NCI-H2196 (cell line): Measurements from ENCODE around the gene LCA5L.
"Not testable (repeated sequence)": the region's sequence is repeated elsewhere in the genome, so short reads cannot be mapped to it uniquely, and the experiment has no call there.

Experiments
- DNase-seq: peaks from one replicate; lab custom pipeline; 2025; ENCODE audit not compliant: unreplicated experiment; lab: John Stamatoyannopoulos, UW

The LCA5L gene

DNA sequence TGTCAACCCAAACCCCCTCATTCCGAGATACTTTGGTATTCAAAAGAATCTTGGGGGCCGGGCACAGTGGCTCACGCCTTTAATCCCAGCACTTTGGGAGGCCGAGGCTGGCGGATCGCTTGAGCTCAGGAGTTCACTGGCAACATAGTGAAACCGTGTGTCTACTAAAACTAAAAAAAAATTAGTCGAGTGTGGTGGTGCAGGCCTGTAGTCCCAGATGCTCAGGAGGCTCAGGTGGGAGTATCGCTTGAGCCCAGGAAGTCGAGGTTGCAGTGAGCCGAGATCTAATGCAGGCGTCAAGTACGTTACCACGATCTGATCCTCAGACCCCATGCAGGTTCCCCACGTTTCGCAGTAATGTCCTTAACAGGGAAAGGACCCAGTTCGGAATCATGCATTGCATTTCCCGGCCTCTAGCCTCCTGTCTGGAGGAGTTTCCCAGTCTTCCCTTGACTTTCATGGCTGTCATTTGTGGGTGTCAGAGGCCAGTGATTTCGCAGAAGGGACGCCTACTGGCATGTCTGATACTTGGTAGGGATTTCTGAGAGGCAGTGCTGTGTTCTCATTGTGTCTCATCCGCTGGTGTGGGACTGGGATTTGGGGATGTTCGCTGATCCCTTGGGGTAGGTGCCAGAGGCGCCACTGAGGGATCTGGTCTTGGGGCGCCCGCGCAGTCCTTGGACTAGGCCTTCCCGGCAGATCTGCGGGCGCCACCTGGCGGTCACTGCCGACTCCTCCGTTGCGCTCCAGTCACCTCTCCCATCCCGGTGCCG, 57.4 kb downstream of the LCA5L start:
- DNase-seq, result peak; percentile 75

DNA sequence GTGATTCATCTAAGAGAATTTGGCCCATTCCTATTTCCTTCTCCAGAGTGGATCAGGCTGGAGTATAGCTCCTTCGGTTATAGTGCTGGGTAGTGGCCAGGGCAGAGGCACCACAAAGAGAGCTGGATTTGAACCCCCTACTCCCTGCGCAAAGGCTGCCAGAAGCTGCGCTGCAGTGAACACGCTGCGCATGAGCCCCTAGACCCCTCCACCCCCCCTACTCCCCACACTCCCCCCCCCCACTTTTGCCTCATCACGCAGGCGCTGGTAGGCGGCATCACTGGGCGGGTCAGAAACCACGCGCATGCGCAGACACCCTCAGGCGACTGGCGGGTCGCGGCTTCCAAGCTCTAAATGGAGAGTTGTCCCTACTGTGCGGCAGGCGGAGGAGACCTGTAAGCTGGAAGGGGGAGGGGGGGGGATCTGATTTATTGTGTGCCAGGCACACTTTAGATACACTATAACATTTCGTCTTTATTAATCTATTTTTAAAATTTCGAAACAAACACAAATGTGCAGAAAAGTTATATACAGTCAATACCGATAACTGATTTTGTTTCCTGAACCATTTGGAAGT, 58.0 kb downstream of the LCA5L start:
- peak; percentile 76 for DNase-seq

DNA sequence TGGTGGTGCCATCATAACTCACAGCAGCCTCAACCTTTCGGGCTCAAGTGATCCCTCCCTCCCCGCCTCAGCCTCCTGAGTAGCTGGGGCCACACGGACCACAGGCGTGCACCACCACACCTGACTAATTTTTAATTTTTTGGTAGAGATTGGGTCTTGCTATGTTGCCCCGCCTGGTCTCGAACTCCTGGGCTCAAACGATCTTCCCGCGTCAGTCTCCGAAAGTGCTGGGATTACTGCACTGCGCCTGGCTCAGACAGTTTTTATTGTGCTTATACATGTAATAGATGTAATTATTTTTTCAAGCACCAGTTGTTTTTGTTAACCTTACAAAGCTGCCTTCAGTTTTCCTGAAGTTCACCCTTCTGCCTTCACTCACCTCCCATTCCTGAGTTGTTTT, 58.7 kb downstream of the LCA5L start:
- DNase-seq, result no peak

DNA sequence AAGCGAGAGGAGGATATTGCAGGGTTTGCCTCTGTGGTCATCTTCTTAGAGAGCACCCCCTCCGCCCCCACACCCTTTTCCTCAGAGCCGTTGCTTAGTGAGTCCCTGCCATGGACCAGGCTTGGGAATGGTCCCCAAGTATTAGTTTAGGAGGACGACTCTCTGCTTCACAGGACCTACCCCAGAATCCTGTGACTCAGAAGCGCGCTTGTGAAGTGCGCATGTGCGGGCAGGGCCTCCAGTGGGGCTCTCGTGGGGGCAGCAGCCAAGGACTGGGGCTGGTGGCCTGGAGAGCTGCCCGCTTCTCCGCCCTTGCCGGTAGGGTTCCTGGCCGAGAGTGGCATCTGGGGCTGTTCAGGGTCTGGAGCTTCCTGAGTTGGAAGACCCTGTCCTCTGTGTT, 59.4 kb downstream of the LCA5L start:
- DNase-seq, result no peak

GRCh38 chr21:39385299-39386145, 60.1 kb downstream of the LCA5L start:
- no peak for DNase-seq

- no peak for DNase-seq
Measured at GRCh38 chr21:39384674-39385298, 60.8 kb downstream of the LCA5L start.

DNA sequence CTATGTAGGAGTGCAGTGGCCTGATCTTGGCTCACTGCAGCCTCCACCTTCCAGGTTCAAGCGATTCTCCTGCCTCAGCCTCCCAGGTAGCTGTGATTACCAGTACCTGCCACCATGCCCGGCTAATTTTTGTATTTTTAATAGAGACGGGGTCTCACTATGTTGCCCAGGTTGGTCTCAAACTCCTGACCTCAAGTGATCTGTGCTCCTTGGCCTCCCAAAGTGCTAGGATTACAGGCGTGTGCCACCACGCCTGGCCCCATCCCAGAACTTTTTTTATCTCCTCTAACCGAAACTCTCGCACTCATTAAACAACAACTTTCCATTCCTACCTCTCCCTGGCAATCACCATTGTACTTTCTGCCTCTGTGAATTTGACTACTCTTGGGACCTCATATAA, 63.5 kb downstream of the LCA5L start:
- DNase-seq, result not testable (repeated sequence)

- no peak for DNase-seq
Measured at GRCh38 chr21:39381009-39381408, 64.6 kb downstream of the LCA5L start.

GRCh38 chr21:39379986-39380891, 65.3 kb downstream of the LCA5L start:
- peak; percentile 97 for DNase-seq

DNA sequence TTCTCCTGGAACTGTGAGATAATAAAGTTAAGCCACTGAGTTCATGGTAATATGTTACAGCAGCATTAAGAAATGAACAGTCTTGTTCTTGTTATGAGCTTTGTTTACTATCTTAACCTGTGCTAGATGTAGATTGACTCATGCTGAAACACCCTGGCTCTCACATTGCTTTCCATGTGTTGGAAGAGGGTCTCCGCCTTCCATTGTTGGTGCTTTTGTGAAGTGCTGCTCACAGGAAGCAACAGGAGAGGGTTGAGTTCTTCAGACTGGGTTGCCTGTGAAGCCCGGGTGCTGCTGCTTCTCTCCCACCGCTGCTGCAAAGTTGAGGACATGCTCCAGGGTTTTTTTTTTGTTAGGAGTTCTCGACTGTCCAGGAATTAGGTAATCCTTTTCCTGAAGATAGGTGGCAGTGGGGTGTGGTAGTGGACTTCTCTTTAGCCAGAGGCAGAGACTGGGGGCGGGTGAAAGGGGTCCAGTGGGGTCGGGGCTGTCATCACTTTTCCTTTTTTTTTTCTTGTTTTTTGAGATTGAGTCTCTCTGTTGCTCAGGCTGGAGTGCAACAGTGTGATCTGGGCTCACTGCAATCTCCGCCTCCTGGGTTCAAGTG, 68.0 kb downstream of the LCA5L start:
- no peak for DNase-seq

- DNase-seq, result no peak
Measured at GRCh38 chr21:39375446-39375845, 70.1 kb downstream of the LCA5L start.

DNA sequence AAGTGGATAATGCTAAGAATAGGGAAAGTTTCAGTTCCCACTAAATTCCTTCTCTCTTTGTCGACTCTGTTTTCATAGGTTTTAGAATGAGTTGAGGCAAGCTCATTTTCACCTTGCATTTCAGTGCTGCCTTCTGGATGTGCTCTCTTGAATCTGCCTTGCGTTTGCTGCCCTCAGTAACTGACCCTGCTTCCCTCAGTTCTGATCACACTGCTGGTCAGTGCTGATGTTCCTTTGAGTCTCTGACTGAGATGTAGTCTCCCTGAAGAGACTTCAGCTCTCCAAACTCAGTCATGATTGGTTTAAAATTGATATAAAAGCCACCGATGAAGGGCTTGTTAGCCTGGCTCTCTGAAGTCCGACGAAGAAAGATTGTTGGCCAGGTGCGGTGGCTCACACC, 71.5 kb downstream of the LCA5L start:
- no peak for DNase-seq

GRCh38 chr21:39373634-39374033, 71.9 kb downstream of the LCA5L start:
- no peak for DNase-seq

DNA sequence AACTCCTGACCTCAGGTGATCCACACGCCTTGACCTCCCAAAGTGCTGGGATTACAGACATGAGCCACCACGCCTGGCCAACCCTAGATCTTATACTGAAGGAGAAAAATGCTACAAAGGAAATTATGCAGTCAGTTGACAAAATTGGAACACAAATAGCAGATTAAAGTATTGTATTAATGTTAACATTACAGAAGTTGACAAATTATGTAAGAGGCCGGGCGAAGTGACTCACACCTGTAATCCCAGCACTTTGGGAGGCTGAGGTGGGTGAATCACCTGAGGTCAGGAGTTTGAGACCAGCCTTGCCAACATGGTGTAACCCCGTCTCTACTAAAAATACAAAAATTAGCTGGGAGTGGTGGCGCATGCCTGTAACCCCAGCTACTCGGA, 75.7 kb downstream of the LCA5L start:
- not testable (repeated sequence) for DNase-seq

DNA sequence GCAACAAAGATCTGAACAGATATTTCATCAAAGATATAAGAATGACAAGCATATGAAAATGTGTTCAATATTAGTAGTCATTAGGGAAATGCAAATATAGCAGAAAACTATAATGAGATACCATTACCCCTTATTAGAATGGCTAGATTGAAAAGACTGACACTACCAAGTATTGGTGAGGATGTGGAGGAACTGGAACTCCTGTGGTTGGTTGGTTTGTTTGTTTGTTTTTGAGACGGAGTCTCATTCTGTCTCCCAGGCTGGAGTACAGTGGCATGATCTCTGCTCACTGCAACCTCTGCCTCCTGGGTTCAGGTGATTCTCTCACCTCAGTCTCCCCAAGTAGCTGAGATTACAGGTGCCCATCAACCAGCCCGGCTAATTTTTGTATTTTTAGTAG, 77.8 kb downstream of the LCA5L start:
- no peak for DNase-seq

GRCh38 chr21:39366563-39366962, 79.0 kb downstream of the LCA5L start:
- DNase-seq, result no peak

- DNase-seq, result no peak
Measured at GRCh38 chr21:39364949-39365348, 80.6 kb downstream of the LCA5L start.

DNA sequence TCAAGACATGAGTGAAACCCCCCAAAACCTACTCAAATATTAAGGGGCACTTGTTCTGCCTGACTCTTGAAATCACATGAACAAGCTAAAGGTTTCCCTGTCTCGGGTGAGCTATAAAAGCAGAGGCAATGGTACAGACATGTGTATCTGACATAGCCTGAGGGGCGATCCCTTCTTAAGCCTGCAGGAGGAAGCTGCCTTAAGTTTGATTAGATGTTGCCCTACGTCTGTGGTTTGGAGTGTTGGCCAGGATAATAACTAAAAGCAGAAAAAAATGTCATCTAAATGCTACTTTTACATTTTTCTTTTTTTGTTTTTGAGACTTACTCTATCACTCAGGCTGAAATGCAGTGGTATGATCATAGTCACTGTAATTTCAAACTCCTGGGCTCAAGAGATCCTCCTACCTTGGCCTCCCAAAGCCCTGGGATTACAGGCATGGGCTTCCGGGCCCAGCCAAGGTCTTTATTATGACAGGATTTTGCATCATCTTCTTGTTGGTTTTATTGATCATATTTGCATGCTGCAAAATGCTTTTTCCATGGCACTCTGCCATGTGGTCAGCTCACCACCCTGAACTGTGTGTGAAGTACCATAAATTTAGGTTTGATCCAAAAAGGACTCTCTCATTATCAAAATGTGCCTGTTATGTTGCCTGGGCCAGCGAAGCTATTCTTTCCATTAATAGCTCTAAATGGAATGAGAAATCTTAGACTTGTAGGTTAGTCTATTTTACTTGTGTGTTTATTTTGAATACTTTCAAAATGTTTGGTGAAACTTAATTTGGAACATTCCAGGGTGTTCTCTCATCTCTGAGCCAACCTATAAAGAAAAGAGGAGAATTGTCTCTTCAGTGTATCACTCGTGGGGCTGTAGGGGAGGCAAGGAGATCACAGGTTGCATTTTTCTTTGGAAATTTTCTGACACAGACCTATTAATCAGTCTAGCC, 81.7 kb downstream of the LCA5L start:
- no peak for DNase-seq

GRCh38 chr21:39362733-39363132, 82.8 kb downstream of the LCA5L start:
- DNase-seq, result no peak
